Measurements from ENCODE around the gene PPM1H. TPM values are rescaled to one million over a fixed set of nuclear protein-coding genes. Genes with fewer than 3 reads are reported as not detected.
"Not testable (repeated sequence)": the region's sequence is repeated elsewhere in the genome, so short reads cannot be mapped to it uniquely, and the experiment has no call there.

Gene PPM1H
- polyA plus RNA-seq, 12 donors, result 2.9 to 6.8 (median 3.5) TPM; not detected in 1

GRCh38 chr12:62910549-62911169 lies 24.3 kb downstream of the PPM1H start:
- DNase-seq, result no peak

- no peak for DNase-seq
These were observed 25.6 kb downstream of the PPM1H start for GRCh38 chr12:62909340-62909739.

DNA sequence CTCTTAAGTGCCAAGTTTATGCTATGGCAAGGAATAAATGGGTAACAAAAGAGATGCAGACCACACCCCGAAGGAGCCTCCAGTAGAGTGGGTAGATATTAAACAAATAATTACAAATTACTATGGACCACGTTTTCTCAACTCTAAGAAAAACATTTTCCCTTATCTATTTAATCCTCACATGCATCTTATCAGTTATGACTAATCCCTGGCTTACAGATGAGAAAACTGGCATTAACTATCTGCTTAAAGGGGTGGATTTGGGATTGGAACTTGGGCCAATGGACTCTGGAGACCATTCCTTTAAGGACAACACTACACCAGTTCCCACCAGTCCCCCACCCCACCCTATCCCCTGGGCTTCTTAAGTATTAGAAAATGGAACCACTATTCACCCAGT lies 26.3 kb downstream of the PPM1H start:
- DNase-seq, result no peak

DNA sequence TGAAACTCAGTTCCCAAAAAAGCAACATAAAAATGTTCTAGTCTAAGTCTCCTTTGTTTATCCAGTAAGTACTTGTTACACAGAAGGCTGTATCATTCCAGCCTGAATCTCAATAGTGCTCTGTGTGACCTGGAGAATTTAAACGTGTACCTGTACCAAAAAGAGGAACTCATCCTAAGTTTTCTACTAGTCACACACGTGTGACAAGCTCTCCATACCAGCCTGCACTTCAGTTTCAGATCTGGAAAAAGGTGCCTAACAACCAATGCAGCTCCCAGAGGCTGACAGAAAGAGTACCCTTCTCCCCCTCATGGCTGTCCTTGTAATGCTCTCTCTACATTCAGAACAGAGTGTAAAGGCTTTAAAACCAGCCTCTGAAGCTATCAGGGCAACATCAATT lies 27.4 kb downstream of the PPM1H start:
- DNase-seq, result no peak

- no peak for DNase-seq
These were observed 27.9 kb downstream of the PPM1H start for GRCh38 chr12:62907078-62907477.

- DNase-seq, result peak; percentile 12
These were observed 31.8 kb downstream of the PPM1H start for GRCh38 chr12:62903151-62903550.

GRCh38 chr12:62900686-62901272 lies 34.2 kb downstream of the PPM1H start:
- no peak for DNase-seq

GRCh38 chr12:62899568-62900390 lies 35.2 kb downstream of the PPM1H start:
- DNase-seq, result no peak

- DNase-seq, result no peak
These were observed 36.4 kb downstream of the PPM1H start for GRCh38 chr12:62898526-62898925.

GRCh38 chr12:62895351-62895877 lies 39.5 kb downstream of the PPM1H start:
- no peak for DNase-seq

DNA sequence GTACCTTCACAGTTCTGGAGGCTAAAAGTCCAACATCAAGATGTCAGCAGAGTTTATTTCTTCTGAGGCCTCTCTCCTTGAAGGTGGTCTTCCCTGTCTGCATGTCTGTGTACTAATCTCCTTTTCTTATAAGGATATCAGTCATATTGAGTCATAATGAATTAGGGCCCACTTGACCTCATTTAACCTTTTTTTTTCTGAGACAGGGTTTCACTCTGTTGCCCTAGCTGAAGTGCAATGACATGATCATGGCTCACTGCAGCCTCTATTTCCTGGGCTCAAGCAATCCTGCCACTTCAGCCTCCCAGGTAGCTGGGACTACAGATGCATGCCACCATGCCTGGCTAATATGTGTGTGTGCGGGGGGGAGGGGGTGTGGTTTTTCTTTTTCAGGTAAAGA lies 41.7 kb downstream of the PPM1H start:
- DNase-seq, result no peak

GRCh38 chr12:62891805-62892549 lies 43.0 kb downstream of the PPM1H start:
- no peak for DNase-seq

DNA sequence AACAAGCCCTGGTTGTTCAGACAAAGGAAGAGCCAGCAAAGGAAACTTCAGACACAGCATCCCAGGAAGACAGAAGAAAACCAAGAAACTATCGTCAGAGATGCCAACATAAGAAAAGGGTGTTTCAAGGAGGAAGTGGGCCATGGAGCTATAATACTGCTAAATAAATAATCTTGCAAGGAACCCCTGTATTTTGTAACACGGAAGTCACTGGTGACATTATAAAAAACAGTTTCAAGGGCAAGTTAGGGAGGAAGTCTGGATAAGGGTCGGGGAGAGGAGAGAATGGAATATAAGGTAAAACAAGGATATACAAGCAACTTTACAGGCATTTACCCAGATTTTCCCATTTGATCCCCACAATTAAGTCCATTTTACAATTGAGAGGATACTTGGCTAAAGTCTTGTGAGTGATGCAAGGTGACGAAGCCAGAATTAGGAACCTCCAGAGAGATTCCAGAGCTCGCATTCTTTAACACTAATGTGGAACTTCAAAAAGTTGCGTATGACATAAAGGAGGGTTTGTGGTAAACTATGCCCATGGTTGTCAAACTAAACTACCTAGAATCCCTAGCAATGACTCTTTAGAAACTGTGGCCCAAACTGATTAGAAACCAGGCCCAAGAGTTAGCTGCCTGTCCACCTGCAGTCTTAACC lies 46.4 kb downstream of the PPM1H start:
- DNase-seq, result no peak

DNA sequence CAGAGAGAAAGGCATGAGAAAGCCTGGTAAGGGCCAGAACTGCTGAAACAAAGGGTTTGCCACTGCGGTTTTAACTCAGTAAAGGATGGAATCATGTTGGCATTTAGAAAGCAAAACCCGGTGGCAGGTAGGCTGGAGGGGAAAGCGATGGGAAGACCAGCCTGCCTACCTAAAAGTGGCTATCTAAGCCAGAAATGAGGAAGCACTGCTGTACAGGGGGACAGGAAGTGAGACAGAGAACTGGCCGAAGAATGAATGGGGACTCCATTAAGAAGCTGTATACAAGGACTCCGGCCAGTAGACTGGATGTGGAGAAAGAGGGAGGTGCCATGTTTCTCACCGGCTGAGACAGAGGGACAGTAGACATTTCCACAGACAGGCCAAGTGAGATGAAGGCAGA lies 48.2 kb downstream of the PPM1H start:
- no peak for DNase-seq

DNA sequence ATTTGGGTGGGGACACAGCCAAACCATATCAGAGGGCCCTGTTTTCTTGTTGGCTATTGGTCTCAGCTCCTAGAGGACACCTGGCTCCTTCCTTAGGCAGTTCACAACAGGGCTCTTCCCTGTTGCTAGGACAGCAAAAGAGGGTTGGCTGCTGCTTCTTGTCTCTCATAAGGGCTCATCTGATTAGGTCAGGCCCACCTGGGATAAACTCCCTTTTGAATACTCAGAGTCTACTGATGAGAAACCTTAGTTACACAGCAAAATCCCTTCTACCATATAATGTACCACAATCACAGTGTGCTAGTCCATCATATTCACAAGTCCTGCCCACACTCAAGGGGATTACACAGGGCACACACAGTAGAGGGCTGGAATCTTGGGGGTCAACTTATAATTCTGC lies 49.7 kb downstream of the PPM1H start:
- DNase-seq, result no peak

DNA sequence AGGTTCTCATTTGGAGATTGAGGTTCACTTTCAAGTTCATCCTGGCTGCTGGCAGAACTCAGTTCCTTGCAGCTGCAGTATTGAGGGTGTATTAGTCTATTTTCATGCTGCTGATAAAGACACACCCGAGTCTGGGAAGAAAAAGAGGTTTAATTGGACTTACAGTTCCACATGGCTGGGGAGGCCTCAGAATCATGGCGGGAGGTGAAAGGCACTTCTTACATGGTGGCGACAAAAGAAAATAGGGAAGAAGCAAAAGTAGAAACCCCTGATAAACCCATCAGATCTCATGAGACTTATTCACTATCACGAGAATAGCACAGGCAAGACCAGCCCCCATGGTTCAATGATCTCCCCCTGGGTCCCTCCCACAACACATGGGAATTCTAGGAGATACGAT lies 50.1 kb downstream of the PPM1H start:
- not testable (repeated sequence) for DNase-seq

GRCh38 chr12:62882696-62883095 lies 52.3 kb downstream of the PPM1H start:
- DNase-seq, result no peak

- DNase-seq, result no peak
These were observed 52.8 kb downstream of the PPM1H start for GRCh38 chr12:62882140-62882539.

DNA sequence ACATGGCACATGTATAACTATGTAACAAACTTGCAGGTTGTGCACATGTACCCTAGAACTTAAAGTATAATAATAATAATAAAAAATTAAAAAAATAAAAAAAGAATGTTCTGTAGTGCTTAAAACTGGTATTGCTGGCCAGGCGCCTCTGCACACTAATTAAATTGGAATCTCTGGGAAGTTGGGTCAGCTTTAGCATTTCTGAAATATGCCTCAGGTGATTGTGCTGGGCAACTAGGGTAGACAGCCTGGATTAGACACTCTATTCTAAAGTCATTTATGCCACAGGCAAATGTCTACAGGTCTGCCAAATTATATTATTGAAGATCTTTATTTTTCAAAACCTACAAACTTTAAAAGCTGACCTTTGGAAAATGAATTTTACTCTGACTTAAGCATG lies 55.3 kb downstream of the PPM1H start:
- no peak for DNase-seq

DNA sequence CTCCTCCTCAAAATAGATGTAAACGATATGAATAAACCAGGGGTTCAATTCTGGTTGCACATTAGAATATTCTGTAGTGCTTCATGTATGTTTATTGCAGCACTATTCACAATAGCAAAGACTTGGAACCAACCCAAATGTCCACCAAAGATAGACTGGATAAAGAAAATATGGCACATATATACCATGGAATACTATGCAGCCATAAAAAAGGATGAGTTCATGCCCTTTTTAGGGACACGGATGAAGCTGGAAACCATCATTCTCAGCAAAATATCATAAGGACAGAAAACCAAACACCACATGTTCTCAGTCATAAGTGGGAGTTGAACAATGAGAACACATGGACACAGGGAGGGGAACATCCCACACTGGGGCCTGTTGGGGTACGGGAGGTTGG lies 55.7 kb downstream of the PPM1H start:
- DNase-seq, result not testable (repeated sequence)

- no peak for DNase-seq
These were observed 56.7 kb downstream of the PPM1H start for GRCh38 chr12:62878211-62878610.

Measured in muscle of arm (tissue), 12 donors.